8988T (cell line): ENCODE measurements around the gene HHAT.
"Not testable (repeated sequence)": the region's sequence is repeated elsewhere in the genome, so short reads cannot be mapped to it uniquely, and the experiment has no call there.

ENCODE experiments used
- DNase-seq: peaks from one replicate; pipeline ENCODE4 v3.0.0; 2011

HHAT gene

GRCh38 chr1:210315529-210315928 lies 13.2 kb upstream of the HHAT start:
- no peak for DNase-seq

GRCh38 chr1:210321131-210321530 lies 7.6 kb upstream of the HHAT start:
- no peak for DNase-seq

DNA sequence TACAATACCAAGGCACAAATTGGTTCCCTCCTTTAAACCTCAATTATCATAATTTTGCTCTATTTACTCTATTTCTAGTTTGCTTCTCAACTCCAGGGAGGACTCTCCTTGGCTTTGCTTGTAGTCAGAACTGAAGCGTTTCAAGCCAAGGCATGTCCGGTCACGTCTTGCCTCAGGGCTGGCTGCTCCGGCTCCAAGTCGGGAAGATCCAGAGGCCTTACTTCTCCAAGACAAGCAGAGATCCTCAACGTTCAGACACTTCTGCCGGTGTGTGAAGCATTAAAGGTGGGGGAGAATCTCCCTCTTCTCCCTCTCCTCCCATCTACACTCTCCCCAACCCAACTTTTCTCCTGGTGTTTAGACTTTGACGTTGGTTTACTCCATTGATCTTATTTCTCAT lies 7.2 kb upstream of the HHAT start:
- DNase-seq: no peak

DNA sequence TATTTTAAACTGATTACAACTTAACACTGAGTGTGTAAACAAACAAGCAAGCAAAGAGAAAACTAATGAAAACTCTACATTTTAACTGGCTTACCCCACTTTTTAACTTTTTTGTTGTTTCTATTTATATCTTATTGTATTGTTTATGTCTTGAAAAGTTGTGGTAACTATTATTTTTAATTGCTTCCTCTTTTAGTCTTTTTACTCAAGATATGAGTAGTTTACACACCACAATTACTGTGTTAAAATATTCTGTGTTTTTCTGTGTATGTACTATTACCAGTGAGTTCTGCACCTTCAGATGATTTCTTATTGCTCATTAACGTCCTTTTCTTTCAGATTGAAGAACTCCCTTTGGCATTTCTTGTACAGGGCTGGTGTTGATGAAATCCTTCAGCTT lies 4.7 kb upstream of the HHAT start:
- no peak for DNase-seq

DNA sequence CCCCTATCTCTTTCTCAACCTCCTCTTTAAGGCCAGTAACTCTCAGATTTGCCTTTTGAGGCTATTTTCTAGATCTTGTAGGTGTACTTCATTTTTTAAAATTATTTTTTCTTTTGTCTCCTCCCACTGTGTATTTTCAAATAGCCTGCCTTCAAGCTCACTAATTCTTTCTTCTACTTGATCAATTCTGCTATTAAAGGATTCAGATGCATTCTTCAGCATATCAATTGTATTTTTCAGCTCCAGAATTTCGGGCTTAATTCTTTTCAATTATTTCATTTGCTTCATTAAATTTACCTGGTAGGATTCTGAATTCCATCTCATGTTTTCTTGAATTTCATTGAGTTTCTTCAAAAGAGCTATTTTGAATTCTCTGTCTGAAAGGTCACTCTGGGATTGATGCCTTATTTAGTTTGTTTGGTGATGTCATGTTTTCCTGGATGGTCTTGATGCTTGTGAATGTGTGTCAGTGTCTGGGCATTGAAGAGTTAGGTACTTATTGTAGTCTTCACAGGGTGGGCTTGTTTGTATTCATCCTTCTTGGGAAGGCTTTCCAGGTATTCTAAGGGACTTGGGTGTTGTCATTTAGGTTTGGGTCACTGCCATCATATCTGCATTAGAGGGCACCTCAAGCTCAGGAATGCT lies 3.6 kb upstream of the HHAT start:
- no peak for DNase-seq

DNA sequence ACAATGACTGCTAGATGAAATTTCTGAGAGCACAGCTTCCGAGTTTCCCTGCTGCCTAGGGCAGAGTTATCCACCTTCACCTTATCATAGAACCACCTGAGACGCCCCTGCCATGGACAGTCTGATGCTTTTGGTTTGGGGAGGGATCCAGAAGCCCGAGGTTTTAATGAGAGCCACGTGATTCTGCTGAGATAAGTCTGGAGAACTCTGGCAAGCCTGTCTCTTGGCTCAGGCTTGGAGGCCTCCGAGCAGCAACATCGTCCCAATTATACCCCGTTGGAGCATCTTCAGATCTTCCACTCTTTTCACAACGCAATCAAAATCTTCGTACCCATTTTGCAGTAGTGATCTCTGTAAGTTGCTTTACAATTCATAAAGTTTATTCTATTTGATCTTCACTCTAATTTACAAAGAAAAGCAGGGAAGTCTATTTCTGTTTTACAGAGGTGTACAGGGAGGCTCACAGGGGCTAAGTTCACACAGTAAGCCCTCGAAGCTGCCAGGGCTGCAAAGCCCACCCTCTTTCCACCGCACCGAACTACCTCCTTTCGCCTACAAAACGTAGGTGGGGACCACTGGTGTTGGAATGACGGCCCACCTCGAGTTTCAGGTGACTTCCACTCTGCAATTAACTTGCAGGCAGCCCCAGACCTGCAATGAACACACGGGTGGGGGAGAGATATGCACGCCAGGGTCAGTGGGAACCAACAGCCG lies 513 bp upstream of the HHAT start:
- DNase-seq: no peak

DNA sequence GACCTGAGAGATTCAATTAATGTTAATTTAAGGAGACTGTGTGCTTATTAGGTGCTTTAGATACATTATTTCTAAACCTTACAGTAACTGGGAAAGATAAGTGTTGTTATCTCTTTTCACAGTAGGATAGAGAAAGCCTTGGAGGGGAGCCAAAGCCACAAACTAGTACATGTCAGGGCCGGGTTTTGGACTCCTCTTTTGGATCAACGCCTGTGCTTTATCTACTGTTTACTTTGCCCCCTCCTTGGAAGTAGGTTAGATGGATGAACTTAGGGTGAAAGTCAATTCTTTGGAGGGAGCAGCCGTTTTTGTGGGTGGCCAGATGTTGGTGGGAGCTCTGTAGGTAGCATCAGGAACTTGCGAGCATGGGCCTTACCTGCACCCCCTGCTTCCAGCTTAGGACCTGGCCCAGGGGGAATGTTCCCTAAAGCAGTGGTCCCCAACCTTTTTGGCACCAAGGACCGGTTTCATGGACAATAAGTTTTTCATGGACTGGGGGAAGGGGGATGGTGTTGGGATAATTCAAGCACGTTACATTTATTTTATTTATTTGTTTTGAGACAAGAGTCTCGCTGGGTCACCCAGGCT lies 1.7 kb downstream of the HHAT start:
- no peak for DNase-seq

- DNase-seq: no peak
Measured at GRCh38 chr1:210332233-210332632, 3.5 kb downstream of the HHAT start.

DNA sequence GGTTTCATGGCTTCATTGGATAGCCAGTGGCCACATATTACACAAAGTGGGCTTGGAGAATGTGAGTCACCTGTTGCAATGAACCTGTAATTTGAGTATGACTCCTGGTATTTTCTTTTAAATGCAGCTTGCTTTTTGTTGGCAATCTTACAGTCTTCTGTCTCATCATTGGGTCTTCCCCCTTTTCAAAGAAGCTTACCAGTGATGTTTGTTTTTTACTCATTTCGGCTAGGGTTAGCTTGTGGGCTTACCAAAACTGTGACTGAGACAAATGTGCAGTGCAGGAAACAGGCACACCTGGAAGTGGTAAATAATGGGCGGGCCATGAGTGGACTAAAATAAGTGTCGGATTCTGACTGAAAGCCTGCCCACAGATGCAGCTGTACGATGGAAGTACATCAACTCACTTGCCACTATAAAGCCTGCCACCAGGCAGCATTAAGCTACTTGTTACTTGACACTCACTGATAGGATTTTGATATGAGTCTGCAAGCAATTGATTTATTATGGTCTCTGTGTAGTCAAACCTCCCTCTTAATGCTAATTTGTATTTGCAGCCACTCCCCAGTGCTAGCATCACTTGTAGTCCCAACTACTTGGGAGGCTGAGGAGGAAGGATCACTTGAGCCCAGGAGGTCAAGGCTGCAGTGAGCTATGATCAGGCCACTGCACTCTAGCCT lies 4.2 kb downstream of the HHAT start:
- no peak for DNase-seq

DNA sequence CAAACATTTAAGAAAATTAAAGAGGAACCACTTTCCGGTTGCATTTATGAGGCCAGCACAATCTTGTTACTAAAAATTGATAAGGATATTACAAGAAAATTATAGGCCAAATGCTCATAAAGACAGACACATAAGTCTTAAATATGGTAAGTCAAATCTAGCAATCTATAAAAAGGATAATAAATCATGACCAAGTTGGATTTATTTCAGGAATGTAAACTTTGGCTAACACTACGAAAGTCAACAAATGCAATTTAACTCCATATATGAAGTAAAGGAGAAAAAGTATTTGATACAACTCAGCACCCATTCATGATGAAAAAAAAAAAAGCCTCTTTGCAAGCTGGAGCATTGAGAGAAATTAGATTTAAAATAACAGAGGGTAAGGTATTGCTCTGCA lies 6.3 kb downstream of the HHAT start:
- DNase-seq: no peak

GRCh38 chr1:210336362-210336761 lies 7.7 kb downstream of the HHAT start:
- no peak for DNase-seq

- DNase-seq: no peak
Measured at GRCh38 chr1:210339500-210339899, 10.8 kb downstream of the HHAT start.

- DNase-seq: no peak
Measured at GRCh38 chr1:210340311-210340710, 11.6 kb downstream of the HHAT start.

DNA sequence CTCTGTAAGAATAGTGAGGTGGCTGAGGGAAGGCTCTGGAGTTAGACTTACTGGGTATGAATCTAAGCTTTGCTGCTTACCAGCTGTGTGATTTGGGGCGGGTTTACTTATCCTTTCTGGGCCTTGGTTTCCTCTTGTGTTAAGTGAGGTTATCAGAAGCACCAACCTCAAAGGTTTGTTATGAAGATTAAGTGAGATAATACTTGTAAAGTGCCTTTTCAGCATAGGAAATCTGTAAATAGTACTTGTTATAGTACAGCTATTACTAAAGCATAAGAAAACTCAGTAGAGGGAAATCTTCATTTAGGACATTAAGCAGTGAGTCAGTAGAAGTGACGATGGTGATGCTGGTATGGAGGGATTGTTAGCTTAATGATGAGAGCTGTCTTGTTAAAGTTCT lies 12.1 kb downstream of the HHAT start:
- DNase-seq: no peak

GRCh38 chr1:210342986-210343780 lies 14.5 kb downstream of the HHAT start:
- DNase-seq: no peak

DNA sequence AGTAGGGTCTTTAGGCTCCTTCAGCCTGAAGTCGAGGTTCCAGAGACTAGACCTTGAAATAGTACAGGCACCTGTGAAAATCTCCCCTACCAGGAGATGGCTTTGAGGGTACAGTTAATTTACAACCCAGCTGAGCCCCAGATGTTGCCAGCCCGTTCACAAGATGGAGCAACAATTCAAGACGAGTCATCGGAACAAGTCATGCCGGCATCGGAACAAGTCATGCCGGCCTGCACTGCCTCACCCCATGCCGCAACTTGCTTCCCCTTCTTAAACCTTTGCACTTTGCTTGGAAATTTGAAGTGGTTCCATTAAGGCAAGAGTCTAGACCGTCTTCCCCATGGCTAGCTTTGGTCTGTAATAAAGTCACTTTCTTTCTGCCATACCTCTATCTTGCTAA lies 16.0 kb downstream of the HHAT start:
- no peak for DNase-seq

DNA sequence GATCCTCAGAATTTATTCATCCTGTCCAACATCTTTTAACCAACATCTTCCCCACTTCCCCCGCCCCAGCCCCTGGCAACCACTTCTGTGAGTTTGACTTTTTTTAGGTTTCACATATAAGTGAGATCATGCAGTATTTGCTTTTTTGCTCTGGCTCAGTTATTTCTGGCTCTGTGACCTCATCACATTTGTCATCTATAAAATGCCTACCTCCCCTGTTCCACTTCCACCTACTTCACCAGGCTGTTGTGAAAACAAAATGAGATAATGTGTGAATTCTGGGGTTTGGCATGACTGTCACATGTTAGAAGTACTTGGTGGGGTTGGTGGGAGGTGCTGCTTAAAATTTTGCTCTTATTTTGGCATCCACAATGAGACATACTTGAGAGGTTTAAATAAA lies 18.4 kb downstream of the HHAT start:
- DNase-seq: no peak

DNA sequence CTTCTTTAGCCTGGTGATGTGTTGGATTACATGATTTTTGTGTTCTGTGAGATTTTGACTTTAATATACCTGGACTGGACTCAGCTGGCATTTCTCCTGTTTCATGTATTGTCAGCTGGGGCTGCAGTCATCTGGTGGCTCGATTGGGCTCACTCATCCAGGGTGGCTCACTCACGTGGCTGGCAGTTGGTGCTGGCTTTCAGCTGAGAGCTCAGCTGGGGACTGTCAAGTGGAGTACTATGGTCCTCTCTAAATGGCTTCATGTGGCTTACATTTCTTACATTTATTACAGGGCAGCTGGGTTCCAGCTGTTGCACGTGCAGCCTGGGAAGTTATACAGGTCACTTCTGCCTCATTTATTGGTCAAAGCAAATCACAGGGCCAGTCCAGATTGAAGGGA lies 22.8 kb downstream of the HHAT start:
- no peak for DNase-seq

DNA sequence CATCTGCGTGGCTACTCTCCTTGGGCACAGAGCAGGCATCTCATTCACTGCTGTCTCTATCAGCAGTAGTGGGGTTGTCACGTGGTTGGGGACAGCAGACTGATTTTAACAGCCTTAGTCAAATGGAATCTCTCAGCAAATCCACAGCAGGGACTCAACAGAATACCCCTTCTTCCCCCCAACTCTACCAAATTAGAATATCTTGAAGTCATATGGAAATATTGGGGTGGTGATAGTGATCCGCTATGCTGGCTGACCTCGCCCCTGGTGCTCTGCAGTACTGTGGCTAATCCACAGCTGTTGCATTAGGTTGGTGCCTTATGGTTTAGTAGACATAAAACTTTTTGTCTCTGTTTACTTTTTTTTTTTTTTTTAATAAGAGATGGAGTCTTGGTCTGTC lies 23.9 kb downstream of the HHAT start:
- DNase-seq: no peak

GRCh38 chr1:210354305-210354704 lies 25.6 kb downstream of the HHAT start:
- DNase-seq: not testable (repeated sequence)

DNA sequence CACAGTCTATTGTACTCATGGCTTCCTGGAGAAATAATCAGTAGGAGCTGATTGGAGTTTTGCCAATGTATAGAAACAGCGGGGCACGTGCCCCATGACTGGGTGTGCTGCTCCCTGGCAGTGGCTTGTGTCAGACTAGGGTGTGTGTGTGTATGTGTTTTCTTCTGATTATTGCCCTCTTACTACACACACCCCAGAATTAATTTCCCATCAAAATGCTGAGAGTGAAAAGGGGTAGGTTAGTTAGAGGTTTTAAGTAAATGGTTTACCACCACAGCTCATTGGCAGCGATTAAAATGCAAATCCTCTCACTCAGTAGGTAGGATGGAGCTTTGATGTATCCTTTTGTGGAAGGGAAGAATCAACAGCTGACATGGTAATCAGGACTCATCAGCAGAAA lies 29.9 kb downstream of the HHAT start:
- DNase-seq: no peak

- no peak for DNase-seq
Measured at GRCh38 chr1:210359255-210359654, 30.6 kb downstream of the HHAT start.

DNA sequence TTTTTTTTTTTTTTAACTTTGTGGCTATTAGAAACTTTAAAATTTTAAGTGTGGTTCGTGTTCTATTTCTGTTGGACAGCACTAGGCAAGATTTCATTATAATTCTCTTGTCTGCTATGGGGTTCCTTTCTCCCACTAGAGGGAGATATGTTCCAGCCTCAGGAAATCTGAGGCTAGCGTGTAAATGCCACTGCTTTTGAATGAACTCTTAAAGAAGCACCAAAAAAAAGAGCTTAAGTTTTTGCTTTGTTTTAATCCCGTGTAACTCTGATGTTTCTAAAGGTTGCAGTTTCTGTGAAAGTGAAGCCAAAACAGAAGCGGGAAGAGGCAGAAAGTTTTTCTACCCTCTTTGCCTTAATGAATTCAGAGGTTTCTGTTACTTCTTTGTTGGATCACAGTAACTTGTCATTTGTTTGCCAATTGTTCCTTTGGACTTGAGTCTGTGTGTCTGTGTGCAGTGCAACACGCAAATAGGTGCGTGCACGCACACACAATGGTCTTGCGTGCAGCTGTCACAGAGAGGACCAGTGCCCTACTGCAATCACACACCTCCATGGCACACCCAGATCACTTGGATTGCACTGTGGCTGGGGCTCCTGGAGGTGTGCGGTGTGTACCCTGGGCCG lies 32.3 kb downstream of the HHAT start:
- DNase-seq: peak; percentile 33
